H1 (cell line): ENCODE measurements around the gene DOK6. TPM values are rescaled to one million over a fixed set of nuclear protein-coding genes. Genes with fewer than 3 reads are reported as not detected.

Experiments
- CTCF ChIA-PET: fragments of 300-600 bp; sonication (Branson Sonifier 250); formaldehyde crosslinking; loops from one replicate; lab custom pipeline; 2021; ENCODE audit not compliant: partially characterized antibody; lab: Charles Lee
- POLR2A ChIA-PET: fragments of 300-600 bp; sonication (Branson Sonifier 250); formaldehyde crosslinking; loops from one replicate; lab custom pipeline; 2021; ENCODE audit warnings: inconsistent platforms; ENCODE audit not compliant: partially characterized antibody; lab: Charles Lee
- DNase-seq, 2 experiments: peaks; one replicate each; pipeline versions ENCODE4 v3.0.0 to v3.0.0-alpha.2; 2010 to 2022; ENCODE audit warnings: low spot score in 2 of 2, low read depth in 1 of 2, mixed read lengths in 1 of 2
- FAIRE-seq: peaks from 2 replicates; lab custom pipeline; 2011; peaks lifted over from hg19 to GRCh38; lab: Jason Lieb, UNC
- H2AFZ ChIP-seq: 2 replicates; pipeline ENCODE4 v1.8.1; 2012; ENCODE audit warnings: low read length, inconsistent platforms
- H2AK5ac ChIP-seq: 2 replicates; pipeline ENCODE4 v1.6.1; 2013; ENCODE audit warnings: low read depth, low read length
- H2BK120ac ChIP-seq: replicated peaks from 2 replicates; pipeline ENCODE3; 2013; ENCODE audit warnings: low read depth, low read length, inconsistent platforms
- H2BK12ac ChIP-seq: 2 replicates; pipeline ENCODE4 v1.6.1; 2013; ENCODE audit warnings: low read depth, low read length
- H2BK15ac ChIP-seq: 2 replicates; pipeline ENCODE4 v1.6.1; 2013; ENCODE audit warnings: low read length
- H2BK20ac ChIP-seq: 2 replicates; pipeline ENCODE4 v1.6.1; 2013; ENCODE audit warnings: low read length
- H2BK5ac ChIP-seq: 2 replicates; pipeline ENCODE4 v1.6.1; 2013; ENCODE audit warnings: low read depth, low read length
- H3K14ac ChIP-seq: 2 replicates; pipeline ENCODE4 v1.6.1; 2013; ENCODE audit warnings: inconsistent platforms; ENCODE audit not compliant: insufficient read length
- H3K18ac ChIP-seq: 2 replicates; pipeline ENCODE4 v1.6.1; 2013; ENCODE audit warnings: low read length; ENCODE audit errors: extremely low read depth
- H3K23ac ChIP-seq: 2 replicates; pipeline ENCODE4 v1.6.1; 2013; ENCODE audit warnings: inconsistent platforms; ENCODE audit not compliant: insufficient read length
- H3K23me2 ChIP-seq: 2 replicates; pipeline ENCODE4 v1.6.1; 2013; ENCODE audit warnings: low read depth, low read length
- H3K27ac ChIP-seq: 2 replicates; pipeline ENCODE4 v1.6.1; 2011; ENCODE audit warnings: low read depth, low read length, inconsistent platforms
- H3K27me3 ChIP-seq, 4 experiments: replicated peaks in 1 of 4; 1 replicate in 1 of 4; 2 replicates in 3 of 4; pipeline versions ENCODE4 v1.6.1 to v1.8.1; 2011 to 2013; ENCODE audit warnings: low read length in 3 of 4, mild to moderate bottlenecking in 3 of 4, inconsistent platforms in 2 of 4, mixed read lengths in 2 of 4, moderate library complexity in 1 of 4; ENCODE audit not compliant: control insufficient read depth in 3 of 4, insufficient read depth in 3 of 4; ENCODE audit errors: extremely low read depth in 1 of 4
- H3K36me3 ChIP-seq, 4 experiments: 2 replicates each; pipeline versions ENCODE4 v1.6.1 to v1.8.1; 2011 to 2013; ENCODE audit warnings: mild to moderate bottlenecking in 4 of 4, low read length in 3 of 4, moderate library complexity in 2 of 4, control low read depth in 1 of 4, inconsistent platforms in 1 of 4; ENCODE audit not compliant: insufficient read depth in 4 of 4, control insufficient read depth in 2 of 4
- H3K4ac ChIP-seq: replicated peaks from 2 replicates; pipeline ENCODE3; 2013; ENCODE audit warnings: low read length, low read depth, mixed read lengths, inconsistent platforms; ENCODE audit not compliant: insufficient read length
- H3K4me1 ChIP-seq, 4 experiments: replicated peaks in 1 of 4; 1 replicate in 1 of 4; 2 replicates in 3 of 4; pipeline versions ENCODE4 v1.6.1 to v1.8.1; 2011 to 2013; ENCODE audit warnings: low read length in 3 of 4, inconsistent platforms in 2 of 4, mixed read lengths in 1 of 4; ENCODE audit not compliant: insufficient read depth in 4 of 4, control insufficient read depth in 3 of 4
- H3K4me2 ChIP-seq, 2 experiments: 2 replicates each; pipeline versions ENCODE4 v1.6.1 to v1.8.1; 2011 to 2013; ENCODE audit warnings: low read depth in 2 of 2, low read length in 2 of 2, control low read depth in 1 of 2, inconsistent platforms in 1 of 2, mild to moderate bottlenecking in 1 of 2; ENCODE audit not compliant: insufficient read depth in 1 of 2
- H3K4me3 ChIP-seq, 4 experiments: fragments of 200-600, 300-600 bp in 1 of 4; sonication (generic), shearing (Covaris generic), sonication (Bioruptor Twin) in 1 of 4; 2 replicates each; pipeline versions ENCODE4 v1.5.1 to v1.8.1; 2011 to 2016; ENCODE audit warnings: low read length in 4 of 4, low read depth in 3 of 4, control low read depth in 2 of 4, inconsistent platforms in 2 of 4, mild to moderate bottlenecking in 2 of 4, mixed read lengths in 1 of 4, moderate library complexity in 1 of 4; ENCODE audit not compliant: insufficient read depth in 2 of 4; ENCODE audit errors: extremely low read depth in 1 of 4
- H3K56ac ChIP-seq: replicated peaks from 2 replicates; pipeline ENCODE3; 2013; ENCODE audit warnings: low read depth, mild to moderate bottlenecking, mixed read lengths, low read length, inconsistent platforms; ENCODE audit not compliant: insufficient read length
- H3K79me1 ChIP-seq: 2 replicates; pipeline ENCODE4 v1.6.1; 2013; ENCODE audit warnings: low read depth, low read length, control low read depth
- H3K79me2 ChIP-seq, 2 experiments: 2 replicates each; pipeline versions ENCODE4 v1.6.1 to v1.8.1; 2012 to 2013; ENCODE audit warnings: low read length in 2 of 2, mild to moderate bottlenecking in 2 of 2, inconsistent platforms in 1 of 2; ENCODE audit not compliant: insufficient read depth in 2 of 2, control insufficient read depth in 1 of 2
- H3K9ac ChIP-seq, 4 experiments: replicated peaks in 1 of 4; 1 replicate in 1 of 4; 2 replicates in 3 of 4; pipeline versions ENCODE4 v1.6.1 to v1.8.1; 2011 to 2013; ENCODE audit warnings: low read depth in 3 of 4, low read length in 3 of 4, control low read depth in 2 of 4, mild to moderate bottlenecking in 2 of 4, moderate library complexity in 2 of 4, inconsistent platforms in 1 of 4; ENCODE audit errors: extremely low read depth in 1 of 4
- H3K9me3 ChIP-seq, 2 experiments: 2 replicates each; pipeline versions ENCODE4 v1.6.1 to v1.8.1; 2012 to 2013; ENCODE audit warnings: mild to moderate bottlenecking in 2 of 2, moderate library complexity in 2 of 2, control low read depth in 1 of 2, inconsistent platforms in 1 of 2, low read depth in 1 of 2, low read length in 1 of 2, mixed read lengths in 1 of 2; ENCODE audit not compliant: insufficient read depth in 2 of 2
- H4K20me1 ChIP-seq, 2 experiments: replicated peaks in 1 of 2; 2 replicates each; pipeline versions ENCODE3 to v1.8.1; 2011 to 2013; ENCODE audit warnings: inconsistent platforms in 2 of 2, low read length in 2 of 2, mild to moderate bottlenecking in 1 of 2; ENCODE audit not compliant: insufficient read depth in 2 of 2, control insufficient read depth in 1 of 2
- H4K5ac ChIP-seq: 2 replicates; pipeline ENCODE4 v1.6.1; 2013; ENCODE audit warnings: low read length, low read depth, mixed read lengths, inconsistent platforms; ENCODE audit not compliant: insufficient read length
- H4K8ac ChIP-seq: 2 replicates; pipeline ENCODE4 v1.8.0; 2013; ENCODE audit warnings: mild to moderate bottlenecking, moderate library complexity, low read length, inconsistent platforms; ENCODE audit not compliant: insufficient read depth; ENCODE audit errors: extremely low read depth
- H4K91ac ChIP-seq: replicated peaks from 2 replicates; pipeline ENCODE3; 2013; ENCODE audit warnings: low read length, mixed read lengths, inconsistent platforms; ENCODE audit not compliant: insufficient read length
- GTF2F1 ChIP-seq: IDR thresholded peaks from 2 replicates; pipeline ENCODE4 v1.6.1; 2012; ENCODE audit warnings: low read depth, low read length, improper control_type of control experiment, borderline replicate concordance
- KDM1A ChIP-seq: fragments of 200-600, 300-600 bp; sonication (generic); IDR thresholded peaks from 2 replicates; pipeline ENCODE4 v1.7.1; 2016; ENCODE audit warnings: mild to moderate bottlenecking, low read length, borderline replicate concordance
- POLR2AphosphoS5 ChIP-seq: IDR thresholded peaks from 2 replicates; pipeline ENCODE4 v1.6.1; 2011; ENCODE audit warnings: low read depth, low read length
- RFX5 ChIP-seq: IDR thresholded peaks from 2 replicates; pipeline ENCODE4 v1.6.1; 2011; ENCODE audit warnings: low read depth, low read length, improper control_type of control experiment, borderline replicate concordance
- SP4 ChIP-seq: IDR thresholded peaks from 2 replicates; pipeline ENCODE4 v1.6.1; 2012; ENCODE audit warnings: low read length, inconsistent platforms
- SRF ChIP-seq: IDR thresholded peaks from 2 replicates; pipeline ENCODE4 v1.6.1; 2011; ENCODE audit warnings: mild to moderate bottlenecking, low read depth, low read length, moderate library complexity
- WGBS, 2 experiments: shearing (Covaris generic) in 1 of 2; methylation state at CpG; one replicate each; pipeline versions ENCODE4 v1.1.6 to v1.1.7; 2013 to 2015; ENCODE audit warnings: low lambda C conversion rate in 2 of 2, mixed read lengths in 2 of 2, inconsistent platforms in 1 of 2, low coverage in 1 of 2, missing lambda C conversion rate in 1 of 2; ENCODE audit not compliant: insufficient replicate concordance in 2 of 2, insufficient coverage in 1 of 2, insufficient read length in 1 of 2; ENCODE audit errors: extremely low coverage in 1 of 2, missing lambda C conversion rate in 1 of 2; 5-methylcytosine and 5-hydroxymethylcytosine counted together
- polyA plus RNA-seq, 7 experiments: library from polyadenylated mRNA; depleted of rRNA in 3 of 7; stranded (reverse) in 5 of 7; unstranded in 2 of 7; fragments of >200 nt in 5 of 7; fragments of 200-250 nt in 2 of 7; gene quantifications; 1 replicate in 5 of 7; 2 replicates in 1 of 7; 4 replicates in 1 of 7; pipeline versions ENCODE4 v1.2.1 to v1.2.3, GENCODE V29; 2011 to 2013; ENCODE audit warnings: missing spikeins in 2 of 7, mixed read lengths in 2 of 7
- total RNA-seq: library from RNA; stranded (reverse); fragmentation: NEBNext Ultra II Directional; extraction: Animal tissue kit (Norgen Biotek cat#: 25700); gene quantifications from 2 replicates; pipeline ENCODE4 v1.2.1, GENCODE V29; 2021
- TF ChIP-seq, protein P1 (sequence below): IDR thresholded peaks from 2 replicates; pipeline ENCODE4 v1.6.1; 2011; ENCODE audit warnings: low read depth, mild to moderate bottlenecking, low read length; ENCODE audit not compliant: insufficient read depth
- TF ChIP-seq, protein P2 (sequence below): IDR thresholded peaks from 2 replicates; pipeline ENCODE4 v1.6.1; 2012; ENCODE audit warnings: low read length, inconsistent platforms

Gene DOK6
- total and polyA plus RNA-seq, 2 of the 8 experiments (the other 6 are each of a cell fraction or from before 2014, with no cell fraction given): 0.33 to 0.50 TPM

DNA sequence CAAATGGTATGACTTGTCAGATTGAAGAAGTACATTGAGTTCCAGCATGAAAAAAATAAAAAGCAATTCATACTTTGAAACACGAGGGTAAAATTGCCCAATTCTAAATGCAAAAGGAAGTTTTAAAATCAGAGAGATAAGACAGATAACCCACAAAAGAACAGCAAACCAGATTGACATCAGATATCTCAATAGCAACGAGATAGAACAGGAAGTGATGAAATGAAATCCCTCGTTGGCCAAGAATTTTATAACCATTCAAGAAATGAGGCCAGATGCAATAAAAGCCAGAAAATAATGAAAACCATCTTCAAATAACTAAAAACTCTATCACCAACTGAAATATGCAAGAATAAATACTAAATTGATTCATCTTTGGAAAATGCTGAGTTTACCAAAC lies 374.1 kb downstream of the DOK6 start:
- Histone ChIP-seq H3K4me1 (no peaks in the 10 kb centered on the region), H3K79me1 (no peaks in the 10 kb centered on the region), H2BK20ac (no peak overlapping the region), H3K27me3 (no peaks in the 10 kb centered on the region), H4K5ac (no peak overlapping the region), H3K23ac (no peak overlapping the region), H2BK15ac (no peak overlapping the region), H2AFZ (no peak overlapping the region), H3K27ac (no peak overlapping the region), H3K9me3 (no peaks in the 10 kb centered on the region), H3K56ac (no peak overlapping the region), H3K4me2 (no peak overlapping the region), H2BK5ac (no peak overlapping the region), H3K18ac (no peak overlapping the region), H3K23me2 (no peaks in the 10 kb centered on the region; the same call in 1 of the 2 replicates), H3K14ac (no peak overlapping the region), H3K79me2 (no peaks in the 10 kb centered on the region), H4K20me1 (no peaks in the 10 kb centered on the region), H2BK12ac (no peak overlapping the region), H2AK5ac (no peak overlapping the region), H3K9ac (no peak overlapping the region), H4K8ac (no peak overlapping the region), H4K91ac (no peak overlapping the region), H3K4me3 (no peak overlapping the region), H2BK120ac (no peak overlapping the region), H3K4ac (no peak overlapping the region), H3K36me3 (no peaks in the 10 kb centered on the region)
- 86% methylated on average over 3 of the region's 3 CpGs; no CpG with 5 or more reads in 1 of the 2 experiments for WGBS, 2 experiments
- FAIRE-seq (no peak), DNase-seq (no peak)
- TF ChIP-seq, protein P1, sequence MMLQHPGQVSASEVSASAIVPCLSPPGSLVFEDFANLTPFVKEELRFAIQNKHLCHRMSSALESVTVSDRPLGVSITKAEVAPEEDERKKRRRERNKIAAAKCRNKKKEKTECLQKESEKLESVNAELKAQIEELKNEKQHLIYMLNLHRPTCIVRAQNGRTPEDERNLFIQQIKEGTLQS: no peak
- no peak for TF ChIP-seq GTF2F1
- no peak for TF ChIP-seq SP4
- no peak for TF ChIP-seq SRF
- TF ChIP-seq RFX5: no peak
- TF ChIP-seq, protein P2, sequence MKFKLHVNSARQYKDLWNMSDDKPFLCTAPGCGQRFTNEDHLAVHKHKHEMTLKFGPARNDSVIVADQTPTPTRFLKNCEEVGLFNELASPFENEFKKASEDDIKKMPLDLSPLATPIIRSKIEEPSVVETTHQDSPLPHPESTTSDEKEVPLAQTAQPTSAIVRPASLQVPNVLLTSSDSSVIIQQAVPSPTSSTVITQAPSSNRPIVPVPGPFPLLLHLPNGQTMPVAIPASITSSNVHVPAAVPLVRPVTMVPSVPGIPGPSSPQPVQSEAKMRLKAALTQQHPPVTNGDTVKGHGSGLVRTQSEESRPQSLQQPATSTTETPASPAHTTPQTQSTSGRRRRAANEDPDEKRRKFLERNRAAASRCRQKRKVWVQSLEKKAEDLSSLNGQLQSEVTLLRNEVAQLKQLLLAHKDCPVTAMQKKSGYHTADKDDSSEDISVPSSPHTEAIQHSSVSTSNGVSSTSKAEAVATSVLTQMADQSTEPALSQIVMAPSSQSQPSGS: no peak
- TF ChIP-seq POLR2AphosphoS5: no peak
- no peak for TF ChIP-seq KDM1A
- ChIA-PET CTCF (no interaction called here), POLR2A (no interaction called here)
